ENCODE results near the gene SLC16A4. TPM values are rescaled to one million over a fixed set of nuclear protein-coding genes. Genes with fewer than 3 reads are reported as not detected.
"Not testable (repeated sequence)": the region's sequence is repeated elsewhere in the genome, so short reads cannot be mapped to it uniquely, and the experiment has no call there.

SLC16A4 gene
- total RNA-seq, result 73.4 and 241 TPM in 2 replicates

DNA sequence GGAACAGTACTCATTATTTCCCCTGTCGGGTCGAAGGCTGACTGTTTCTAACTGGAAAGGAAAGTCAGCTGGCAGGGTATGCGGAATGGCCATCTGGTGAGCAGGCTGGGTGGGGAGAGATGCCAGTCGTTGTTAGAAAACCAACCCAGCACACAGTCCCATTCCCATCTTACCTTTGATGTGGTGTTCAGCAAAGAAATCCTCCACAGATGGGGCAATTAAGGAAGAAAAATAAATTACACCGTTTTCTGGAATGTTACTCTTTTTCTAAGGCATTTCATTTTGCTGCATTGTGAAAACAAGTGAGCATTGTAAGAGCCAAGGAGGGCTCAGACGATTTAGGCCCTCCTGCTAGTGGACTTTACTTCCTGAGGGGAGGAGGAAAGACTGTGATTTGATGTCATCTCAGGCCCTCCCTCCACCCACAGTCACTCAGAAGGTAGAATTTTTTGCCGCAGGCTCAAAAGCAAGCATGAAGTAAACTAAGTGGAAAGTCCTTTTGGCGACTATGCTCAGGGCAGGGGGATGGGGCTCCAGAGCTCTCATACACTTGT lies at the start of gene SLC16A4:
Gene SLC16A4 (minus strand): TSS at position 335 of the 554 bp plus-strand sequence. CDS start 1,703 bp downstream, outside the sequence.
- TF ChIP-seq, protein P1, sequence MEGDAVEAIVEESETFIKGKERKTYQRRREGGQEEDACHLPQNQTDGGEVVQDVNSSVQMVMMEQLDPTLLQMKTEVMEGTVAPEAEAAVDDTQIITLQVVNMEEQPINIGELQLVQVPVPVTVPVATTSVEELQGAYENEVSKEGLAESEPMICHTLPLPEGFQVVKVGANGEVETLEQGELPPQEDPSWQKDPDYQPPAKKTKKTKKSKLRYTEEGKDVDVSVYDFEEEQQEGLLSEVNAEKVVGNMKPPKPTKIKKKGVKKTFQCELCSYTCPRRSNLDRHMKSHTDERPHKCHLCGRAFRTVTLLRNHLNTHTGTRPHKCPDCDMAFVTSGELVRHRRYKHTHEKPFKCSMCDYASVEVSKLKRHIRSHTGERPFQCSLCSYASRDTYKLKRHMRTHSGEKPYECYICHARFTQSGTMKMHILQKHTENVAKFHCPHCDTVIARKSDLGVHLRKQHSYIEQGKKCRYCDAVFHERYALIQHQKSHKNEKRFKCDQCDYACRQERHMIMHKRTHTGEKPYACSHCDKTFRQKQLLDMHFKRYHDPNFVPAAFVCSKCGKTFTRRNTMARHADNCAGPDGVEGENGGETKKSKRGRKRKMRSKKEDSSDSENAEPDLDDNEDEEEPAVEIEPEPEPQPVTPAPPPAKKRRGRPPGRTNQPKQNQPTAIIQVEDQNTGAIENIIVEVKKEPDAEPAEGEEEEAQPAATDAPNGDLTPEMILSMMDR (IDR thresholded peaks at IDR 0.05; ENCODE audit: insufficient read depth, low read depth, low read length), result no peak
- H3K4me3 ChIP-seq (ENCODE audit: low read depth, low read length), result peak within 1 kb of the TSS; percentile 62
- DNase-seq (ENCODE audit: low read depth), result peak; percentile 81

DNA sequence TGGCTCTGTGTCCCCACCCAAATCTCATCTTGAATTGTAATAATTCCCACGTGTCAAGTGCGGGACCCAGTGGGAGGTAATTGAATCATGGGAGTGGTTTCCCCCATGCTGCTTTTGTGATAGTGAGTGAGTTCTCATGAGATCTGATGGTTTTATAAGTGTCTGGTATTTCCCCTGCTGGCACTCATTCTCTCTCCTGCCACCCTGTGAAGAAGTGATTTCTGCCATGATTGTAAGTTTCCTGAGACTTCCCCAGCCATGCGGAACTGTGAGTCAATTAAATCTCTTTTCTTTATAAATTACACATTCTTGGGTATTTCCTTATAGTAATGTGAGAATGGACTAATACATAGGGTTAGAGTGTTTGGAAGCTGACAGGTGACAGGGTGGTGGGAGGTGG lies 49.0 kb upstream of the SLC16A4 start:
- not testable (repeated sequence) for DNase-seq (ENCODE audit: low read depth); H3K4me3 ChIP-seq (ENCODE audit: low read depth, low read length)

DNA sequence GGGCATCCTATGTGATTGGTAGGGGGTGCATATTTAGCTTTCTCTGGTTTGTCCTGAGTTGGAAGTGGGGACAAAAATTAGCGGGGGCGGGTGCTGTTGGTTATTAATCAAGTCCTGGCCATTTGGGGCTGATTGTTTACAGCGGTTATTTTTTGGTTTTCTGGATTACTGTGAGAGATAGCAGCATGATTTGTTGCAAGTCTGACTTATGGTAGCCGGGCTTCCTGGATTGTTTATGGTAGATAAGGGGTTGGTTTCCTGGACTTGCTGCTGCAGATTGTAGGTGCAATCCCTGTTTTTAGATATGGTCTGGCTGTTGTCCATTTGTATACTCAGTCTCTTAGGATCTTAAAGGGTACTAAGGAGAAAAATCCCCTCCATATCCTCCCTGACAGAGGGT lies 48.1 kb upstream of the SLC16A4 start:
- peak; percentile 94 for DNase-seq (ENCODE audit: low read depth)
- no peak overlapping the region for H3K4me3 ChIP-seq (ENCODE audit: low read depth, low read length)
- TF ChIP-seq, protein P1 (IDR thresholded peaks at IDR 0.05; ENCODE audit: insufficient read depth, low read depth, low read length), result no peak

DNA sequence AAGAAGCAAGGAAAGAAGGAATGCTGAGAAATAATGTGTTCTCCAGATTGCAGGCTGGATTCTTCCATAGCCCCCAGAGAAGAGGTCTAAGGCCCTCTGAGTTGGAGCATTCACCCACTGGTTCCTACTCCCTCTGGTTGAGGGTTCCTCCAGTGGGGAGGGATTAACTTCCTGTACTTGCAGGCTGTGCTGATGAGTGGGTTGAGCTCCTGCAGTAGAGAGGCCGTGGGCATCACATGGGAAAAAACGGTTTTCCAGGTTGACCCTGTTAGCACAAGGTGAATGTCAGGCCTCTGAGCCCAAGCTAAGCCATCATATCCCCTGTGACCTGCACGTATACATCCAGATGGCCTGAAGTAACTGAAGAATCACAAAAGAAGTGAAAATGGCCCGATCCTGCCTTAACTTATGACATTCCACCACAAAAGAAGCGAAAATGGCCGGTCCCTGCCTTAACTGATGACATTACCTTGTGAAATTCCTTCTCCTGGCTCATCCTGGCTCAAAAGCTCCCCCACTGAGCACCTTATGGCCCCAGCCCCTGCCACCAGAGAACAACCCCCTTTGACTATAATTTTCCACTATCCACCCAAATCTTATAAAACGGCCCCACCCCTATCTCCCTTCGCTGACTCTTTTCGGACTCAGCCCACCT lies 46.9 kb upstream of the SLC16A4 start:
- H3K4me3 ChIP-seq (ENCODE audit: low read depth, low read length); DNase-seq (ENCODE audit: low read depth): not testable (repeated sequence)

DNA sequence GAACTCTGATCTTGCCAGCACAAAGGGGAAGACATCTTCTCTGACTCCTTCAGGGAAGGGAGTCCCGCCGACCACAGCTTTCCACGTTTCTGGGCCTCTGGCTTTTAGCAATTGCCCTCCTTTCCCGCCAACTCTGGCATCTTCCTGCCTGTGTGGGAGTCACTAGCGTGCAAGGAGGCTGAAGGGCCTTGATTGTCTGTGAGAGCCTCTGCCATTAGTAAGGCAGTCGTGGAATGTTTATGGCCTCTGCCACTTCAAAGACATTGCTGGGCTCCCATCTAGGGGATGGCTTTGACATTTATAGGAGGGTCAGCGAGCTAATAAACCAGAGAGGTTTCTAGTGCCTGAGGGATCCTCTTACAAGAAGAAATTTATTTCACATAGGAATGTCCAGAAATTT lies 45.8 kb upstream of the SLC16A4 start:
- no peak overlapping the region for H3K4me3 ChIP-seq (ENCODE audit: low read depth, low read length)
- TF ChIP-seq, protein P1 (IDR thresholded peaks at IDR 0.05; ENCODE audit: insufficient read depth, low read depth, low read length), result no peak
- DNase-seq (ENCODE audit: low read depth), result peak; percentile 72

DNA sequence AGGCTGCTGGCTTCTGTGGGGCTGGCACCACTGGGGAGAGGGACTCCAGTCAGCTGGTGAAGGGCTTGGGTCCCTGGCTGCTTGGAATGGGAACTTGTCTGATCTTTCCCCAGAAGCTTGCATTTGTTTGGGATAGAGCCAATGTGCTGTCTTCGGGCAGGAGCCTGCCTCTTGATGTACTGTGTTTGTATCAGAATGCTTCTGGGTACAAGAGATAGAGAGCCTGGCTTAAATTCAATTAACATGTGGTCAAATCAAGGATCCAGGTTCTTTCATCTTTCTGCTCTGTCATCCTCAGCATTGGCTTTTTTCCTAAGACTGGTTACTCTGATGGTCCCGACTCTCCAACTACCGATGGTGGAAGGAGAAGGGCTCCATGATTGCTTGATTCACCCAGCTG lies 44.1 kb upstream of the SLC16A4 start:
- no peak overlapping the region for H3K4me3 ChIP-seq (ENCODE audit: low read depth, low read length)
- no peak for DNase-seq (ENCODE audit: low read depth)
- TF ChIP-seq, protein P1 (IDR thresholded peaks at IDR 0.05; ENCODE audit: insufficient read depth, low read depth, low read length), result no peak

DNA sequence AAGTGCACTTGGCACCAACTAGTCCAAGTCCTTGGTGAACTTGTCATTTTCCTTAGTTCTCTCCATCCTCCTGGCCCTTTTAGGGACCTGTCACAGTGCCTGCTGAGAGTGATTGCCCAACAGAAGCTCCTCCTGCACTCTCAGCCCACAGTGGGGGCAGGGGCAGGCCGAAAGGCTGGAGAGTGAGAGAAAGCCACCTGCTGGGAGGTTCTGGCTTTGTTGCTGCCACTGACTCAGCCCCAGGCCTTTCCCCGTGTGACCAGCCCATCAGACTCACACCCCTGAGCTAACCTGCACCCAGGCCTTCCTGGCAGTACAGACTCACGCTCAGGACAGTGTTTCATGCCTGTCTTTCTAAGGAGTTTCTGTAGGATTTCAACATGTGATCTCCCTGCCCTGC lies 43.0 kb upstream of the SLC16A4 start:
- peak; percentile 63 for DNase-seq (ENCODE audit: low read depth)
- H3K4me3 ChIP-seq (ENCODE audit: low read depth, low read length), result no peak overlapping the region
- TF ChIP-seq, protein P1 (IDR thresholded peaks at IDR 0.05; ENCODE audit: insufficient read depth, low read depth, low read length), result peak; percentile 11

DNA sequence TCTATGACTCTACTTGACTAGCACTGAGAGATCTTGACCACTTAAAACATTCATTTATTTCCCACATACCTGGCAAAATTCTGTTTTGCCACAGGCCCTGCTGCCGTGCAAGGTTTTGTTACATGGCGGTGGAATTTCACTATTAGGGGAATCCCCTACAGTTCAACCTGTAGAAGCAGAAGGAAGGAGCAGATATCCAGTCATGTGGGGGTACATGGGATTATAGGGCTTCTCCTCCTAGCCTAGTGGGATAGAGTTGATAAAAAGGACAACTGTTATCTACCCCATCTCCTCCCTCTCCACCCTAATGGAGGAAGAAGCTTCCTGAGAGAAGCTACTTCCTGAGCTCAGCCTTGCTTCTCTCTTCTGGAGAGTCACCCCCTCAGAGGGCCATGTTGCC lies 42.4 kb upstream of the SLC16A4 start:
- no peak overlapping the region for H3K4me3 ChIP-seq (ENCODE audit: low read depth, low read length)
- no peak for DNase-seq (ENCODE audit: low read depth)
- TF ChIP-seq, protein P1 (IDR thresholded peaks at IDR 0.05; ENCODE audit: insufficient read depth, low read depth, low read length), result no peak

Data from fibroblast of villous mesenchyme (primary cell).